ENCODE results near the gene CCL22. TPM values are rescaled to one million over a fixed set of nuclear protein-coding genes. Genes with fewer than 3 reads are reported as not detected.
A peak's percentile ranks its signal among the peaks of the same experiment; 100 is the strongest.

CCL22 gene
- total and polyA plus RNA-seq, 2 donors (not counting 1 experiment from before 2014, with no cell fraction given) = not detected

DNA sequence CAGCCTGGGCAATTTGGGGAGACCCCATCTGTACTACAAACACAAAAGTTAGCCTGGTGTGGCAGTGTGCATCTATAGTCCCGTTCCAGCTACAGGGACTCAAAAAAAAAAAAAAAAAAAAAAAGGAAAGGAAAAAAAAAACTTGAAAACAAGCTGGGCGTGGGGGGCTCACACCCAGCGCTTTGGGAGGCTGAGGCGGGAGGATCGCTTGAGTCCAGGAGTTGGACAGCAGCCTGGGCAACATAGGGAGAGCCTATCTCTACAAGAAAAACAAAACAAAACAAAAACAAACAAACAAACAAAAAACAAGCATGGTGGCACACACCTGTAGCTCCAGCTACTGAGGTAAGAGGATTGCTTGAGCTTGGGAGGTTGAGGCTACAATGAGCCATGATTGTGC, 33.1 kb downstream of the CCL22 start:
- Histone ChIP-seq H3K4me3 (replicated peaks in 1 of 4; ENCODE audit: control extremely low read depth in 1 of 4, insufficient read depth in 1 of 4, low read depth in 3 of 4, low read length in 4 of 4) (no peak overlapping the region), H2AFZ (ENCODE audit: low read length) (no peak overlapping the region), H3K27me3 (ENCODE audit: control insufficient read depth, insufficient read depth, low read length) (peaks cover 4% of the 10 kb centered on the region), H3K4me2 (ENCODE audit: extremely low read depth, insufficient read depth, low read length) (no peak overlapping the region), H3K4me1 (ENCODE audit: control insufficient read depth, extremely low read depth, insufficient read depth, low read length) (no peaks in the 10 kb centered on the region), H3K9me3 (ENCODE audit: control insufficient read depth, insufficient read depth, low read depth, low read length) (no peaks in the 10 kb centered on the region), H3K9ac (ENCODE audit: insufficient read depth, low read length) (no peak overlapping the region), H3K36me3 (ENCODE audit: control insufficient read depth, insufficient read depth, low read length) (no peaks in the 10 kb centered on the region), H4K20me1 (ENCODE audit: control insufficient read depth, extremely low read depth, insufficient read depth, low read length) (no peaks in the 10 kb centered on the region), H3K27ac (ENCODE audit: insufficient read depth, low read length) (no peak overlapping the region), H3K79me2 (ENCODE audit: control insufficient read depth, insufficient read depth, low read length) (no peaks in the 10 kb centered on the region)
- DNase-seq (ENCODE audit: low read depth in 2 of 2) = no peak
- TF ChIP-seq, protein P1, sequence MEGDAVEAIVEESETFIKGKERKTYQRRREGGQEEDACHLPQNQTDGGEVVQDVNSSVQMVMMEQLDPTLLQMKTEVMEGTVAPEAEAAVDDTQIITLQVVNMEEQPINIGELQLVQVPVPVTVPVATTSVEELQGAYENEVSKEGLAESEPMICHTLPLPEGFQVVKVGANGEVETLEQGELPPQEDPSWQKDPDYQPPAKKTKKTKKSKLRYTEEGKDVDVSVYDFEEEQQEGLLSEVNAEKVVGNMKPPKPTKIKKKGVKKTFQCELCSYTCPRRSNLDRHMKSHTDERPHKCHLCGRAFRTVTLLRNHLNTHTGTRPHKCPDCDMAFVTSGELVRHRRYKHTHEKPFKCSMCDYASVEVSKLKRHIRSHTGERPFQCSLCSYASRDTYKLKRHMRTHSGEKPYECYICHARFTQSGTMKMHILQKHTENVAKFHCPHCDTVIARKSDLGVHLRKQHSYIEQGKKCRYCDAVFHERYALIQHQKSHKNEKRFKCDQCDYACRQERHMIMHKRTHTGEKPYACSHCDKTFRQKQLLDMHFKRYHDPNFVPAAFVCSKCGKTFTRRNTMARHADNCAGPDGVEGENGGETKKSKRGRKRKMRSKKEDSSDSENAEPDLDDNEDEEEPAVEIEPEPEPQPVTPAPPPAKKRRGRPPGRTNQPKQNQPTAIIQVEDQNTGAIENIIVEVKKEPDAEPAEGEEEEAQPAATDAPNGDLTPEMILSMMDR (conservative IDR thresholded peaks at IDR 0.05 in 1 of 2, IDR thresholded peaks at IDR 0.05 in 1 of 2; ENCODE audit: low read depth in 1 of 2, low read length in 2 of 2) = no peak
- TF ChIP-seq EZH2 (IDR thresholded peaks at IDR 0.05; ENCODE audit: low read length, missing control alignments) = no peak

DNA sequence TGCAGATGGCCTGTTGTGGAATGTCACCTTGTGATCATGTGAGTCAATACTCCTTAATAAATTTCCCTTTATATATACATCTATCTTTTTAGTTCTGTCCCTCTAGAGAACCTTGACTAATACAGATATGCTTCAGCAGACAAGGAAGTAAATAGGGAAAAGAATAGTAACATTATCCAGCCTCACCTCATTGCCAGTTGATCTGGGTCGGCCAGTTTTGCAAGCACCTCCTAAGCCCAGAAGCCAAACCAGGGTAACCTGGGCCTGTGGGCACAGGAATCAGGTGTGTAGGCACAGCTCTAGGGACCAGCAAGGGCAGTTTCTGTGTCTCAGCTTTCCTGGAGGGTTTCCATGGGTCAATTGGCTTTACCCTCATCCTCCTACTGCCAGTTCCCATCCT, 34.1 kb downstream of the CCL22 start:
- TF ChIP-seq EZH2 (IDR thresholded peaks at IDR 0.05; ENCODE audit: low read length, missing control alignments) = no peak
- TF ChIP-seq, protein P1 (conservative IDR thresholded peaks at IDR 0.05 in 1 of 2, IDR thresholded peaks at IDR 0.05 in 1 of 2; ENCODE audit: low read depth in 1 of 2, low read length in 2 of 2) = no peak

DNA sequence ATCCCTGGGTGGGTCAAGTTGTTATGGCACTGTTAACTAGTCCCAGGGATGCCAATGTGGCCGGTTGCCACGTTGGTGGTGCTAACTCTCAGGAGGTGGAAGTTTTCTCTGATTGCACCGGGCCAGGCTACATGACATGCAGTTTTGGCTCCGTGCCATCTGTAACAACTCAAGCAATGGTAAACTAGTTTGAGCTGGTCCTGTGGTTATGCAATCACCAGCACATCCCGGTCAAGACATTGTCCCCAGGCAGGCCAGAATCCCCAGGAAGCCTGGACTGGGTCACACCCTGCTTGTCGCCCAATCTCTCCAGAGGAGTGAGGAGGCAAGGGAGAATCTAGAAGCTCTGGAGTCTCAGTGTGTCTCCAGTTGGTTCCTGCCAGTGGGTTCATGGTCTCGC, 35.9 kb downstream of the CCL22 start:
- TF ChIP-seq, protein P1 (conservative IDR thresholded peaks at IDR 0.05 in 1 of 2, IDR thresholded peaks at IDR 0.05 in 1 of 2; ENCODE audit: low read depth in 1 of 2, low read length in 2 of 2) = no peak
- no peak for TF ChIP-seq EZH2 (IDR thresholded peaks at IDR 0.05; ENCODE audit: low read length, missing control alignments)
- no peak overlapping the region for H3K4me3 ChIP-seq (replicated peaks in 1 of 4; ENCODE audit: control extremely low read depth in 1 of 4, insufficient read depth in 1 of 4, low read depth in 3 of 4, low read length in 4 of 4)
- peak in 1 of 2 donors; percentile 15 for DNase-seq (ENCODE audit: low read depth in 2 of 2)

More for the DNA sequence above, 34.1 kb downstream of the CCL22 start:
- Histone ChIP-seq H3K4me3 (replicated peaks in 1 of 4; ENCODE audit: control extremely low read depth in 1 of 4, insufficient read depth in 1 of 4, low read depth in 3 of 4, low read length in 4 of 4) (no peak overlapping the region), H3K4me1 (ENCODE audit: control insufficient read depth, extremely low read depth, insufficient read depth, low read length) (no peaks in the 10 kb centered on the region), H3K9ac (ENCODE audit: insufficient read depth, low read length) (no peak overlapping the region), H3K27ac (ENCODE audit: insufficient read depth, low read length) (no peak overlapping the region), H4K20me1 (ENCODE audit: control insufficient read depth, extremely low read depth, insufficient read depth, low read length) (no peaks in the 10 kb centered on the region), H2AFZ (ENCODE audit: low read length) (no peak overlapping the region), H3K79me2 (ENCODE audit: control insufficient read depth, insufficient read depth, low read length) (no peaks in the 10 kb centered on the region), H3K4me2 (ENCODE audit: extremely low read depth, insufficient read depth, low read length) (no peak overlapping the region), H3K9me3 (ENCODE audit: control insufficient read depth, insufficient read depth, low read depth, low read length) (no peaks in the 10 kb centered on the region), H3K36me3 (ENCODE audit: control insufficient read depth, insufficient read depth, low read length) (no peaks in the 10 kb centered on the region), H3K27me3 (ENCODE audit: control insufficient read depth, insufficient read depth, low read length) (peaks cover 4% of the 10 kb centered on the region)
- DNase-seq (ENCODE audit: low read depth in 2 of 2) = no peak

More for the DNA sequence above, 35.9 kb downstream of the CCL22 start:
- Histone ChIP-seq H3K9ac (ENCODE audit: insufficient read depth, low read length) (no peak overlapping the region), H3K27ac (ENCODE audit: insufficient read depth, low read length) (no peak overlapping the region), H3K9me3 (ENCODE audit: control insufficient read depth, insufficient read depth, low read depth, low read length) (no peaks in the 10 kb centered on the region), H3K4me1 (ENCODE audit: control insufficient read depth, extremely low read depth, insufficient read depth, low read length) (no peaks in the 10 kb centered on the region), H3K79me2 (ENCODE audit: control insufficient read depth, insufficient read depth, low read length) (no peaks in the 10 kb centered on the region), H3K36me3 (ENCODE audit: control insufficient read depth, insufficient read depth, low read length) (no peaks in the 10 kb centered on the region), H3K27me3 (ENCODE audit: control insufficient read depth, insufficient read depth, low read length) (peaks cover 4% of the 10 kb centered on the region), H3K4me2 (ENCODE audit: extremely low read depth, insufficient read depth, low read length) (no peak overlapping the region), H2AFZ (ENCODE audit: low read length) (no peak overlapping the region), H4K20me1 (ENCODE audit: control insufficient read depth, extremely low read depth, insufficient read depth, low read length) (no peaks in the 10 kb centered on the region)
